D721Med (cell line): ENCODE measurements around the gene CLCF1.

ENCODE experiments used
- DNase-seq: peaks from one replicate; pipeline ENCODE4 v3.0.0; 2011; ENCODE audit warnings: low spot score; ENCODE audit not compliant: insufficient read length
- FAIRE-seq: peaks from 2 replicates; lab custom pipeline; 2011; peaks lifted over from hg19 to GRCh38; lab: Jason Lieb, UNC
- TF ChIP-seq, protein P1 (sequence below): IDR thresholded peaks from 2 replicates; pipeline ENCODE4 v1.5.1; 2012; ENCODE audit warnings: mild to moderate bottlenecking, control low read depth; ENCODE audit not compliant: insufficient read depth; ENCODE audit errors: missing control alignments

The CLCF1 gene

GRCh38 chr11:67371189-67371910, 2.0 kb downstream of the CLCF1 start:
- TF ChIP-seq, protein P1, sequence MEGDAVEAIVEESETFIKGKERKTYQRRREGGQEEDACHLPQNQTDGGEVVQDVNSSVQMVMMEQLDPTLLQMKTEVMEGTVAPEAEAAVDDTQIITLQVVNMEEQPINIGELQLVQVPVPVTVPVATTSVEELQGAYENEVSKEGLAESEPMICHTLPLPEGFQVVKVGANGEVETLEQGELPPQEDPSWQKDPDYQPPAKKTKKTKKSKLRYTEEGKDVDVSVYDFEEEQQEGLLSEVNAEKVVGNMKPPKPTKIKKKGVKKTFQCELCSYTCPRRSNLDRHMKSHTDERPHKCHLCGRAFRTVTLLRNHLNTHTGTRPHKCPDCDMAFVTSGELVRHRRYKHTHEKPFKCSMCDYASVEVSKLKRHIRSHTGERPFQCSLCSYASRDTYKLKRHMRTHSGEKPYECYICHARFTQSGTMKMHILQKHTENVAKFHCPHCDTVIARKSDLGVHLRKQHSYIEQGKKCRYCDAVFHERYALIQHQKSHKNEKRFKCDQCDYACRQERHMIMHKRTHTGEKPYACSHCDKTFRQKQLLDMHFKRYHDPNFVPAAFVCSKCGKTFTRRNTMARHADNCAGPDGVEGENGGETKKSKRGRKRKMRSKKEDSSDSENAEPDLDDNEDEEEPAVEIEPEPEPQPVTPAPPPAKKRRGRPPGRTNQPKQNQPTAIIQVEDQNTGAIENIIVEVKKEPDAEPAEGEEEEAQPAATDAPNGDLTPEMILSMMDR, result peak; percentile 9
- DNase-seq (no peak), FAIRE-seq (no peak)

GRCh38 chr11:67370351-67371076, 2.9 kb downstream of the CLCF1 start:
- TF ChIP-seq, protein P1, result no peak
- DNase-seq (no peak), FAIRE-seq (no peak)

- no peak for DNase-seq
- FAIRE-seq, result no peak
- TF ChIP-seq, protein P1, result no peak
Measured at GRCh38 chr11:67369801-67370284, 3.6 kb downstream of the CLCF1 start.

DNA sequence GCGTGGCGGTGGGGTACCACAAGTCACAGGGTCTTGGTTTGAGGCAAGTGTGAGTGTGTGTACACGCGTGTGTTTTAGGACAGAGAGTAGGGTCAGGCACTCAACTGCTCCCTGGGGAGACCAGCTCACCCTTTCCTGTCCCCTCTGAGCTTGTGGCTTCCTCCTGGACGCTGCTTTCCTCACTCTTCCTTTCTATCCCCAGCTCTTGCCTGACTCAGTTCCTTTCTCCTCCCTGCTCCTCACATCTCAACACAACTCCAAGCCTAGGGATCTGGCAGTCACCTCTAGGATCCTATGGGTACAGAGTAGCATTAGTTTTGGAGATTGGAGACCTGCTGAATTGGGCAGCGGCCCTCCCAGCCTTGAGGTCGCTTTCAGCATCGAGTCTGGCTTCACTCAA, 4.1 kb downstream of the CLCF1 start:
- DNase-seq, result no peak
- FAIRE-seq, result no peak
- TF ChIP-seq, protein P1, result no peak

DNA sequence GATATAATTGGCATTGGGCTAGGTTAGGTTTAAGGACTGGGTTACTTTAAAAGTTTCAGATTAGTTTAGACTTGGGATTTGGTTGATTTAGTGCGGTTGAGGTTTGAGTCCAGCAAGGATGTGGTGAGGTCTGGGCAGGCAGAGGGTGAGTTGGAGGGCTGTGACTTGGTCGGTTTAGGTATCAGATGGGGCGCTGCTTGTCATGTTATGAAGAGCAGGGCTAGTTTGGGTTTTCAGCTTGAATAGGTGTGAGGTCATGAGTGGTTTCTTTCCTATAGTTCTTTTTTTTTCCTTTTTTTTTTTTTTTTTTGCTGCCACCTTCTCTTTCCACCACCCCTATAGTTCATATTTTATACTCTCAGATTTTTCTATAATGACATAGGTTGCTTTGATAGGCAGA, 4.8 kb downstream of the CLCF1 start:
- DNase-seq, result no peak
- TF ChIP-seq, protein P1, result no peak
- FAIRE-seq, result no peak

DNA sequence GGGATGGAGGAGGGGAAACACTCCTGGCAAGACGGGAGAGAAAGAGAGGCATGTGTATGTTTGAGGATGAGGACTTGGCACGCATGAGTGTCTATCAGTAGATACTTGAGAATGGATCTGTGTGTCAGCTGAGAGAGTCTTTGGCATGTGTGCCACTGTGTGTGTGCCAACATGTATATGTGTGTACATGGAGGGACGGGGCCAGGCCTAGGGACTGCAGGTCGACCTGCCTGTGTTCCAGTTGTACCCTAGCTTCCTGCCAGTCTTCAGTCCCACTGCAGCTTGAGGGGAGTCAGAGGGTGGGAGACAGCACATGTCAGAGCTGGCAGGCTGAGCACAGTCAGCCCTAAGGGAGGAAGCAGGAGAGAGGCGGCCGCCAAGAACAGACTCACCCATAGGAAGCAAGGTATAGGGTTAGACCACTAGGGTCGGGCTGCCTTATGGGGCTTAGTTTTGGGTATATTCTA, 5.6 kb downstream of the CLCF1 start:
- DNase-seq (no peak), FAIRE-seq (no peak)
- TF ChIP-seq, protein P1, result no peak
